NOMO-1 treated with DMSO at 0.1 percent for 48 hours (cell line): Measurements from ENCODE around the gene ADD1.
"Not testable (repeated sequence)": the region's sequence is repeated elsewhere in the genome, so short reads cannot be mapped to it uniquely, and the experiment has no call there.

Source experiments
- DNase-seq: peaks from one replicate; lab custom pipeline; 2025; ENCODE audit not compliant: unreplicated experiment; lab: John Stamatoyannopoulos, UW

The ADD1 gene

GRCh38 chr4:2942532-2943363, 99.1 kb downstream of the ADD1 start:
- no peak for DNase-seq

GRCh38 chr4:2943364-2944090, 99.9 kb downstream of the ADD1 start:
- no peak for DNase-seq

GRCh38 chr4:2944091-2944482, 100.4 kb downstream of the ADD1 start:
- DNase-seq, result no peak

GRCh38 chr4:2944586-2945526, 101.2 kb downstream of the ADD1 start:
- no peak for DNase-seq

GRCh38 chr4:2945619-2946604, 102.3 kb downstream of the ADD1 start:
- not testable (repeated sequence) for DNase-seq

GRCh38 chr4:2946812-2947600, 103.4 kb downstream of the ADD1 start:
- no peak for DNase-seq

- DNase-seq, result no peak
These were observed 104.3 kb downstream of the ADD1 start for GRCh38 chr4:2947926-2948325.

GRCh38 chr4:2948895-2949781, 105.5 kb downstream of the ADD1 start:
- no peak for DNase-seq

- no peak for DNase-seq
These were observed 106.1 kb downstream of the ADD1 start for GRCh38 chr4:2949782-2950125.

GRCh38 chr4:2950221-2950989, 106.8 kb downstream of the ADD1 start:
- no peak for DNase-seq

GRCh38 chr4:2953496-2953895, 109.9 kb downstream of the ADD1 start:
- no peak for DNase-seq

- DNase-seq, result no peak
These were observed 110.9 kb downstream of the ADD1 start for GRCh38 chr4:2954358-2955185.

- DNase-seq, result not testable (repeated sequence)
These were observed 111.8 kb downstream of the ADD1 start for GRCh38 chr4:2955186-2956044.

- DNase-seq, result no peak
These were observed 114.8 kb downstream of the ADD1 start for GRCh38 chr4:2958446-2958845.

- DNase-seq, result not testable (repeated sequence)
These were observed 116.8 kb downstream of the ADD1 start for GRCh38 chr4:2960450-2960849.

- DNase-seq, result peak; percentile 41
These were observed 117.8 kb downstream of the ADD1 start for GRCh38 chr4:2961421-2961810.
